Prostate gland (tissue), 2 donors: ENCODE measurements around the gene STUM.

Experiments
- CTCF ChIP-seq, 4 experiments: fragments of 200-600 bp in 2 of 4; fragments of 450-650 bp in 2 of 4; sonication (generic) in 2 of 4; IDR thresholded peaks; 1 replicate in 3 of 4; 2 replicates in 1 of 4; pipeline ENCODE4 v1.5.1; 2016 to 2019; ENCODE audit warnings: antibody characterized with exemption in 4 of 4, mild to moderate bottlenecking in 2 of 4, moderate library complexity in 2 of 4
- POLR2A ChIP-seq: fragments of 450-650 bp; IDR thresholded peaks from one replicate; pipeline ENCODE4 v1.6.1; 2016; ENCODE audit warnings: antibody characterized with exemption, mild to moderate bottlenecking
- POLR2AphosphoS5 ChIP-seq: sonication (generic); formaldehyde crosslinking; IDR thresholded peaks from one replicate; pipeline ENCODE4 v1.6.1; 2017; ENCODE audit warnings: antibody characterized with exemption

DNA sequence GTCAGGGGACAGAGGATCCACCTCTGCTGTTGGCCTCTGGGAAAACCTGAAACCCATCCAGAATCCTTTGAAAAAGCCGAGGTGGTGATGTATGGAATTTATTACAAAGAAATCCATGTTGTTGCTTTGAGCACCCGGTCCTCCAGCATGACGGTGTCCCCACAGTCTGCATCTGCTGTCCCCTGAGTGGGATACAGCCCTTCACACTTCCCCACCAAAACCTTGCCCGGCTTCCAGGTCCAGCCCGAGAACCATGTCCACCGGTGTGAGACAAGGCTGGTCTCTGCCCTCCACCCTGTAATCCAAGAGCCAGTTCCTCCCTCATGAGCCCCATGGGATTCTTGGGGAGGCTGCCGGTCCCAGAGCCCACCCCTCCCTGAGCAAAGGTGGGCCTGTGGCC, 70.5 kb downstream of the STUM start:
- TF ChIP-seq POLR2AphosphoS5, result no peak
- TF ChIP-seq CTCF (IDR thresholded peaks at IDR 0.05), result no peak
- TF ChIP-seq POLR2A, result no peak
